Pancreas (tissue), 10 donors: ENCODE measurements around the gene GPC1. TPM values are rescaled to one million over a fixed set of nuclear protein-coding genes. Genes with fewer than 3 reads are reported as not detected.

Experiments
- ATAC-seq, 4 donors: fragments of 200-7000 bp; cut with Tn5 transposase; one replicate each; pipeline versions ENCODE4 v1.8.0 to v1.9.1; 2020; ENCODE audit warnings: mild to moderate bottlenecking in 4 of 4, moderate library complexity in 4 of 4
- DNase-seq, 6 donors: peaks; one replicate each; pipeline ENCODE4 v3.0.0-alpha.2; 2020
- FAIRE-seq: peaks from 2 replicates; lab custom pipeline; 2012; peaks lifted over from hg19 to GRCh38; lab: Jason Lieb, UNC
- H3K27ac ChIP-seq, 4 donors: fragments of 200-600 bp; sonication (generic); 1 replicate in 3 of 4; 2 replicates in 1 of 4; pipeline versions ENCODE4 v1.5.0 to v1.8.0; 2020
- H3K27me3 ChIP-seq, 4 donors: fragments of 200-600 bp; one replicate each; pipeline ENCODE4 v1.8.0; 2021
- H3K36me3 ChIP-seq, 3 donors: fragments of 200-600 bp; sonication (generic) in 1 of 3; one replicate each; pipeline versions ENCODE4 v1.5.0 to v1.8.0; 2020 to 2021
- H3K4me1 ChIP-seq, 3 donors: fragments of 200-600 bp; one replicate each; pipeline ENCODE4 v1.8.0; 2021
- H3K4me3 ChIP-seq, 4 donors: fragments of 200-600 bp; sonication (generic) in 2 of 4; one replicate each; pipeline versions ENCODE4 v1.5.0 to v1.8.0; 2020 to 2021
- H3K9me3 ChIP-seq, 4 donors: fragments of 200-600 bp; one replicate each; pipeline ENCODE4 v1.8.0; 2021
- CTCF ChIP-seq, 4 donors: fragments of 200-600 bp; sonication (generic) in 3 of 4; IDR thresholded peaks; one replicate each; pipeline versions ENCODE4 v1.5.0 to v1.8.0; 2021; ENCODE audit warnings: antibody characterized with exemption in 4 of 4
- WGBS, 2 donors: extraction: QIAGEN DNeasy Blood & Tissue Kit; methylation state at CpG; one replicate each; pipeline ENCODE4 v1.1.7; 2013; 5-methylcytosine and 5-hydroxymethylcytosine counted together
- intact Hi-C, 3 donors: fragments of 100-400 bp; cut with DNase I; formaldehyde crosslinking; loops; one replicate each; pipeline versions ENCODE4 v1.11.1 to v1.14.2; 2022
- polyA plus RNA-seq, 2 donors: library from polyadenylated mRNA; stranded (reverse); fragments of 200-250 nt; gene quantifications; one replicate each; pipeline ENCODE4 v1.2.3, GENCODE V29; 2013
- total RNA-seq, 6 donors: library from RNA; stranded (reverse); fragmentation: NEBNext Ultra II Directional in 4 of 6; extraction: Animal tissue kit (Norgen Biotek cat#: 25700) in 4 of 6; gene quantifications; one replicate each; pipeline versions ENCODE4 v1.2.1 to v1.2.4, GENCODE V29; 2021 to 2023
- donor health status: healthy with polysubstance abuse.
- donor health status: DM: no; HTN: no; CAD: no; lungs with moderate emphysema.
- donor health status: DM: no; HTN: no; CAD: no.
- donor health status: control.
- donor health status: control.
- donor health status: Bipolar disorder and iron deficiency.
- donor health status: DM: yes; HTN: yes; CAD: no.
- donor health status: DM: no; HTN: no; CAD: no.
- donor health status: DM: no; HTN: no; CAD: no.
- donor health status: DM: yes; HTN: yes; CAD: no.

Gene GPC1
- total and polyA plus RNA-seq, 8 donors: 11.7 to 37.6 (median 18.0) TPM

GRCh38 chr2:240410808-240411207 lies 24.7 kb upstream of the GPC1 start:
- no peak for TF ChIP-seq CTCF (IDR thresholded peaks at IDR 0.05)
- Histone ChIP-seq H3K27ac (no peak overlapping the region), H3K4me3 (no peak overlapping the region), H3K27me3 (no peaks in the 10 kb centered on the region), H3K36me3 (no peaks in the 10 kb centered on the region), H3K4me1 (no peaks in the 10 kb centered on the region), H3K9me3 (no peaks in the 10 kb centered on the region)
- FAIRE-seq (no peak), ATAC-seq (no peak), DNase-seq (peak in 2 of 6 donors; percentile 8 to 15)
- WGBS, 2 donors: 86 to 94% methylated on average over 17 to 21 of the region's 21 CpGs
- intact Hi-C loops: no loop called here

GRCh38 chr2:240411261-240412160 lies 24.0 kb upstream of the GPC1 start:
- Histone ChIP-seq H3K27me3 (no peaks in the 10 kb centered on the region), H3K27ac (no peak overlapping the region), H3K36me3 (no peaks in the 10 kb centered on the region), H3K9me3 (no peaks in the 10 kb centered on the region), H3K4me3 (no peak overlapping the region), H3K4me1 (no peaks in the 10 kb centered on the region)
- TF ChIP-seq CTCF (IDR thresholded peaks at IDR 0.05): no peak
- DNase-seq (peak in 3 of 6 donors; percentile 16 to 45 (median 43)), FAIRE-seq (no peak), ATAC-seq (no peak)
- intact Hi-C loops: no loop called here
- 87 to 90% methylated on average over 22 to 28 of the region's 28 CpGs for WGBS, 2 donors

- TF ChIP-seq CTCF (IDR thresholded peaks at IDR 0.05): no peak
- Histone ChIP-seq H3K4me3 (no peak overlapping the region), H3K36me3 (no peaks in the 10 kb centered on the region), H3K9me3 (no peaks in the 10 kb centered on the region), H3K27me3 (no peaks in the 10 kb centered on the region), H3K27ac (no peak overlapping the region), H3K4me1 (no peaks in the 10 kb centered on the region)
- DNase-seq: peak in 4 of 6 donors; percentile 11 to 60 (median 32)
- FAIRE-seq: no peak
- 86 to 88% methylated on average over 12 to 15 of the region's 15 CpGs for WGBS, 2 donors
- no peak for ATAC-seq
- intact Hi-C loops: no loop called here
These were observed 23.1 kb upstream of the GPC1 start for GRCh38 chr2:240412211-240412861.

- no peak for FAIRE-seq
- peak in 4 of 6 donors; percentile 12 to 64 (median 31) for DNase-seq
- intact Hi-C loops: no loop called here
- TF ChIP-seq CTCF (IDR thresholded peaks at IDR 0.05): no peak
- WGBS, 2 donors: 85 to 87% methylated on average over 26 of the region's 26 CpGs
- no peak overlapping the region for H3K4me3 ChIP-seq
- H3K27me3 ChIP-seq: no peaks in the 10 kb centered on the region
- H3K36me3 ChIP-seq: no peaks in the 10 kb centered on the region
- H3K9me3 ChIP-seq: no peaks in the 10 kb centered on the region
- no peaks in the 10 kb centered on the region for H3K4me1 ChIP-seq
- H3K27ac ChIP-seq: no peak overlapping the region
- no peak for ATAC-seq
These were observed 22.3 kb upstream of the GPC1 start for GRCh38 chr2:240412975-240413812.
